Common myeloid progenitor, CD34-positive (primary cell): Measurements from ENCODE around the gene SH3GL1.

Experiments
- CTCF ChIA-PET: fragments of 350-600 bp; sonication (Branson Sonifier 250); formaldehyde crosslinking; loops from one replicate; lab custom pipeline; 2021; ENCODE audit warnings: antibody characterized with exemption; lab: Charles Lee
- POLR2A ChIA-PET: fragments of 350-600 bp; sonication (Branson Sonifier 250); formaldehyde crosslinking; loops from one replicate; lab custom pipeline; 2021; ENCODE audit warnings: antibody characterized with exemption; lab: Charles Lee
- DNase-seq, 3 donors: peaks; one replicate each; pipeline versions ENCODE4 v3.0.0 to v3.0.0-alpha.2; 2013
- H3K27ac ChIP-seq, 2 experiments: 1 replicate in 1 of 2; 2 replicates in 1 of 2; pipeline ENCODE4 v1.7.0; 2013; ENCODE audit warnings: inconsistent platforms in 2 of 2, low read length in 2 of 2, mild to moderate bottlenecking in 2 of 2, low read depth in 1 of 2, moderate library complexity in 1 of 2; ENCODE audit not compliant: severe bottlenecking in 2 of 2, insufficient read depth in 1 of 2, poor library complexity in 1 of 2
- H3K27me3 ChIP-seq, 5 experiments: replicated peaks in 2 of 5; 1 replicate in 3 of 5; 2 replicates in 2 of 5; pipeline versions ENCODE4 v1.6.1 to v1.7.0; 2013; ENCODE audit warnings: low read length in 4 of 5, mild to moderate bottlenecking in 2 of 5, moderate library complexity in 2 of 5, inconsistent platforms in 1 of 5; ENCODE audit not compliant: insufficient read depth in 5 of 5, control insufficient read depth in 4 of 5
- H3K36me3 ChIP-seq, 4 experiments: 1 replicate in 2 of 4; 2 replicates in 2 of 4; pipeline versions ENCODE4 v1.6.1 to v1.7.0; 2013; ENCODE audit warnings: low read length in 3 of 4, control low read depth in 1 of 4, mild to moderate bottlenecking in 1 of 4; ENCODE audit not compliant: control insufficient read depth in 4 of 4, insufficient read depth in 4 of 4
- H3K4me1 ChIP-seq, 4 experiments: 1 replicate in 3 of 4; 2 replicates in 1 of 4; pipeline versions ENCODE4 v1.6.1 to v1.7.1; 2013; ENCODE audit warnings: low read length in 3 of 4, mild to moderate bottlenecking in 3 of 4, control low read depth in 1 of 4, inconsistent platforms in 1 of 4, moderate library complexity in 1 of 4; ENCODE audit not compliant: control insufficient read depth in 4 of 4, insufficient read depth in 4 of 4; ENCODE audit errors: control extremely low read depth in 1 of 4
- H3K4me3 ChIP-seq, 7 experiments: 1 replicate in 4 of 7; 2 replicates in 3 of 7; pipeline versions ENCODE4 v1.5.1 to v1.7.0; 2013; ENCODE audit warnings: mild to moderate bottlenecking in 7 of 7, low read length in 6 of 7, moderate library complexity in 6 of 7, inconsistent platforms in 2 of 7, low read depth in 2 of 7, control low read depth in 1 of 7; ENCODE audit not compliant: insufficient read depth in 4 of 7, control insufficient read depth in 1 of 7; ENCODE audit errors: extremely low read depth in 1 of 7
- H3K9me3 ChIP-seq, 5 experiments: 1 replicate in 4 of 5; 2 replicates in 1 of 5; pipeline versions ENCODE4 v1.6.1 to v1.7.1; 2013; ENCODE audit warnings: low read length in 4 of 5, mild to moderate bottlenecking in 2 of 5, inconsistent platforms in 1 of 5, low read depth in 1 of 5, moderate library complexity in 1 of 5; ENCODE audit not compliant: control insufficient read depth in 4 of 5, insufficient read depth in 2 of 5; ENCODE audit errors: control extremely low read depth in 1 of 5
- WGBS: methylation state at CpG from one replicate; pipeline ENCODE4 v1.1.5; 2013; ENCODE audit not compliant: insufficient coverage; 5-methylcytosine and 5-hydroxymethylcytosine counted together

SH3GL1 gene

GRCh38 chr19:4423416-4424126 lies 23.2 kb upstream of the SH3GL1 start:
- CTCF ChIA-PET = no interaction called here
- POLR2A ChIA-PET = no interaction called here

GRCh38 chr19:4416268-4416667 lies 15.9 kb upstream of the SH3GL1 start:
- DNase-seq = no peak
- no peak overlapping the region for H3K4me3 ChIP-seq
- WGBS = 96% methylated on average over 8 of the region's 9 CpGs
- H3K9me3 ChIP-seq = no peaks in the 10 kb centered on the region
- peaks cover 3 to 70% (median 33%) of the 10 kb centered on the region in 4 experiments for H3K36me3 ChIP-seq
- CTCF ChIA-PET = interaction anchor here (0.6 to 1.4 kb wide), 4 partner anchors 10 to 1358 kb away, joined by 3 read pairs; partner anchors contain the start of gene SH3GL1
- H3K4me1 ChIP-seq = no peaks in the 10 kb centered on the region
- POLR2A ChIA-PET = no interaction called here
- H3K27me3 ChIP-seq = no peaks in the 10 kb centered on the region
- no peak overlapping the region for H3K27ac ChIP-seq

More at GRCh38 chr19:4423416-4424126, 23.2 kb upstream of the SH3GL1 start:
- Histone ChIP-seq H3K27me3 (no peaks in the 10 kb centered on the region), H3K4me3 (no peak overlapping the region), H3K4me1 (no peaks in the 10 kb centered on the region), H3K9me3 (no peaks in the 10 kb centered on the region), H3K36me3 (peaks cover 7 to 62% (median 33%) of the 10 kb centered on the region in 4 experiments), H3K27ac (peak overlapping the region in 1 of 2 experiments; percentile 36)
- 99% methylated on average over 10 of the region's 16 CpGs for WGBS
- no peak for DNase-seq

GRCh38 chr19:4415352-4415751 lies 15.0 kb upstream of the SH3GL1 start:
- peaks cover 5 to 68% (median 35%) of the 10 kb centered on the region in 4 experiments for H3K36me3 ChIP-seq
- DNase-seq = no peak
- no peaks in the 10 kb centered on the region for H3K27me3 ChIP-seq
- H3K4me3 ChIP-seq = no peak overlapping the region
- H3K4me1 ChIP-seq = no peaks in the 10 kb centered on the region
- H3K27ac ChIP-seq = no peak overlapping the region
- ChIA-PET CTCF (interaction anchor here (1.3 to 1.4 kb wide), 3 partner anchors 9 to 15 kb away, joined by 3 read pairs; partner anchors contain the start of gene SH3GL1), POLR2A (no interaction called here)
- H3K9me3 ChIP-seq = no peaks in the 10 kb centered on the region
- WGBS = 98% methylated on average over 10 of the region's 10 CpGs

GRCh38 chr19:4414800-4415321 lies 14.5 kb upstream of the SH3GL1 start:
- ChIA-PET POLR2A (no interaction called here), CTCF (interaction anchor here (1.0 to 1.4 kb wide), 4 partner anchors 9 to 45 kb away, joined by 3 to 5 read pairs (median 3); partner anchors contain the start of gene SH3GL1)
- Histone ChIP-seq H3K27ac (no peak overlapping the region), H3K9me3 (no peaks in the 10 kb centered on the region), H3K4me3 (no peak overlapping the region), H3K27me3 (no peaks in the 10 kb centered on the region), H3K4me1 (no peaks in the 10 kb centered on the region), H3K36me3 (peaks cover 6 to 69% (median 36%) of the 10 kb centered on the region in 4 experiments)
- 95% methylated on average over 7 of the region's 9 CpGs for WGBS
- no peak for DNase-seq

- Histone ChIP-seq H3K27me3 (no peaks in the 10 kb centered on the region), H3K9me3 (no peaks in the 10 kb centered on the region), H3K27ac (no peak overlapping the region), H3K36me3 (peaks cover 7 to 71% (median 40%) of the 10 kb centered on the region in 4 experiments), H3K4me1 (no peaks in the 10 kb centered on the region), H3K4me3 (no peak overlapping the region)
- WGBS = 98% methylated on average over 6 of the region's 7 CpGs
- ChIA-PET CTCF (interaction anchor here (1.0 to 1.3 kb wide), 2 partner anchors 16 to 44 kb away, joined by 3 to 5 read pairs; no protein-coding TSS in a partner anchor), POLR2A (no interaction called here)
- DNase-seq = no peak
Measured at GRCh38 chr19:4414144-4414799, 13.9 kb upstream of the SH3GL1 start.

- H3K27ac ChIP-seq = peak overlapping the region in 1 of 2 experiments; percentile 26
- no peaks in the 10 kb centered on the region for H3K27me3 ChIP-seq
- no peak for DNase-seq
- H3K4me1 ChIP-seq = no peaks in the 10 kb centered on the region
- H3K4me3 ChIP-seq = no peak overlapping the region
- ChIA-PET POLR2A (no interaction called here), CTCF (no interaction called here)
- no CpG with 5 or more reads among the region's 3 CpGs for WGBS
- no peaks in the 10 kb centered on the region for H3K9me3 ChIP-seq
- peaks cover 7 to 73% (median 44%) of the 10 kb centered on the region in 4 experiments for H3K36me3 ChIP-seq
Measured at GRCh38 chr19:4413588-4413987, 13.2 kb upstream of the SH3GL1 start.
